LHCN-M2 (cell line): ENCODE measurements around the gene RTL9. TPM values are rescaled to one million over a fixed set of nuclear protein-coding genes. Genes with fewer than 3 reads are reported as not detected.

Experiments
- DNase-seq: peaks from one replicate; pipeline ENCODE4 v3.0.0-alpha.2; 2012; ENCODE audit warnings: low read depth
- total RNA-seq: library from RNA; depleted of rRNA; stranded (reverse); fragments of >200 nt; gene quantifications from 2 replicates; pipeline ENCODE4 v1.2.3, GENCODE V29; 2014

The RTL9 gene
- total RNA-seq, 1 experiment from 2014 or later: 0.11 TPM

DNA sequence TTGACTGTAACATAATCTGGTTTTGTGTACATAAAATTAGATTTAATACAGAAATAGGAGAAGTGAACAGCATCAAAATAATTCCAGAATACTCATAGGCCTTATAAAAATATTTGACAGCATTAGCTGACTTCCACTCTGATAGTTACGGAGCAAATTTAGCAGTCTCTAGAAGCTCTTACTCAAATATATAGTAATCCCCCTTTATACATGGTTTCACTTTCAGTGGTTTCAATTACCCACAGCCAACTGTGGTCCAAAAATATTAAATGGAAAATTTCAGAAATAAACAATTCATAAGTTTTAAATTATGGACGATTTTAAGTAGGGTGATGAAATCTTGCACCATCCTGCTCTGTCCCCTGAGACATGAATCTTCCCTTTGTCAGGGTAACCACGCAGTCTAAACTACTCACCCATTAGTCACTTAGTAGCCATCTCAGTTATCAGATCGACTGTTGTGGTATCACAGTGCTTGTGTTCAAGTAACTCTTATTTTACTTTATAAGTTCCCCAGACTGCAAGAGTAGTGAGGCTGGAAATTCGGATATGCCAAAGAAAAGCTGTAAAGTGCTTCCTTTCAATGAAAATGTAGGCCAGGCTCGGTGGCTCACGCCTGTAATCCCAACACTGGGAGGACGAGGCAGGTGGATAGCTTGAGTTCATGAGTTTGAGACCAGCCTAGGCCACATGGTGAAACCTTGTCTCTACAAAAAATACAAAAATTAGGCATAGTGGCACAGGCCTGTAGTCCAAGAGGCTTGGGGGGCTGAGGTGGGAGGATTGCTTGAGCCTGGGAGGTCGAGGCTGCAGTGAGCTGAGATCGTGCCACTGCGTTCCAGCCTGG, 17.2 kb upstream of the RTL9 start:
- peak; percentile 89 for DNase-seq

DNA sequence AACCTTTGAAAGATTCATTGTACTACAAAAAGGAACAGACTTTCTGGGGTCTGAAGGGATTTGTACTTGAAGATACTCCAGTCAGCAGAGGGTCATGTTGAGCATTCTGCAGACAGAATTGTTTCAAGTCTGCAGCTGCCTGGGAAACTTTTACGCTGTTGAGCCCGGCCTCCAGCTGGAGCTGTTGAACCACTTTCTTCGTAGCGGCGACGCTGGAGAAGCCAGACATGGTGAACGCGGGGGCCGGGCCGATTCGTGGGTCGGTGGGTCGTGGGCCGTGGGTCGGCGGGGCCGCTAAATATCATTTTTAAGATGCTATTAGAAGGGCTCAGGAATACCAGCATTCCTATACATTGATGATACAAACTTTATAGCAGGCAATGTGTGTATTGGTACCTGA, 12.0 kb upstream of the RTL9 start:
- DNase-seq: peak; percentile 24

DNA sequence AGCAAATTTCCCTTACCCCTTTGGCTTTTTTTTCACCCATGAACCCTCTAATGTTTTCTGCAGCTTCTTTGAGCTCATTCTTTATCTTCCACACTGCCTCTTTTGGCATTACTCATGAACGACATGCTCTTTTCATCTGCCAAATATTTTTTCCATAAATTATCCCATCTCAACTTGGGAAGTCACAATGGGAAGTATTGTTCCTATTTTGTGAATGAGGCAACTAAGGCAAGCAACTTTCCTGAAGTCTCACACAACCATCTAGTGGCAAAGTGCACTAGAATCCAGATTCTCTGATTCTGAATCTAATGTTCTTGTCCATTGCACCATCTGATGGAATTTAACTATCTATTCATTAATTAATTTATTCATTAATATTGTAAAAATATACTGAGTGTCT, 625 bp downstream of the RTL9 start:
- DNase-seq: no peak

DNA sequence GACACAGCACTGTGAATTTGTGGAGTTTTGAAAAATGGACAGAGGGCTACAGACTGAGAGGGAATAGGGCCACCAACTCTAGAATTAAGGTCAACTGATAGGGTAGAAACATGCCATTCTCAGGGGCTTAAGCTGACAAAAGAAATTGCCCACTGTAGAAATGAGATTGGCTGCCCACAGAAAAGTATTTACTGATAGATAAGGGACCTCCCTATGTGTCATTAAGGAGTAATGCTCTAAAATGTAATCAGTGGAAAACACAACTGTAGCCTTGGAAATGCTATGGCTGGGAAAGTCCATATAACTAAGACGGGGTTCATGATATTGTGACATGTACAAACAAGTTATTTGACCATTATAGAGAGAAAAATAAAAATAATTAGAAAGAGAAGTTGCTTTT, 4.6 kb downstream of the RTL9 start:
- DNase-seq: no peak

DNA sequence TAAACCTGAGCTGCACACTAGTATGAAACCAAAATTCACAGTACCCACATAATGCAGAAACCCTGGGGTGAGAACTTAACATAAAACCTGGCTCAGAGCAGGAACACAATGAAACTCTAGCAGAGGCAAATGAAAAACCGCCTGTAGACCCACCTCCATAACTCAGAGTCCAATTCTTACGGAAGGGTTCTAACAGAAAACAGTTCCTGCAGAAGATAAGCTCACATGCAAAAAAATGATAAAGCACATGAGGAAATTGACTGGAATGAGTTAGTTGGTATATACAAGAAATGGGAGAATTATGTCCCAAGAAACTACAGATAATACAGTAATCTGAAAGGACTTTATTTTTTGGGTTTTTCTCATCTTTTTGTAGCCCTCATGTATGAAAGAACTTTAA, 14.7 kb downstream of the RTL9 start:
- no peak for DNase-seq

DNA sequence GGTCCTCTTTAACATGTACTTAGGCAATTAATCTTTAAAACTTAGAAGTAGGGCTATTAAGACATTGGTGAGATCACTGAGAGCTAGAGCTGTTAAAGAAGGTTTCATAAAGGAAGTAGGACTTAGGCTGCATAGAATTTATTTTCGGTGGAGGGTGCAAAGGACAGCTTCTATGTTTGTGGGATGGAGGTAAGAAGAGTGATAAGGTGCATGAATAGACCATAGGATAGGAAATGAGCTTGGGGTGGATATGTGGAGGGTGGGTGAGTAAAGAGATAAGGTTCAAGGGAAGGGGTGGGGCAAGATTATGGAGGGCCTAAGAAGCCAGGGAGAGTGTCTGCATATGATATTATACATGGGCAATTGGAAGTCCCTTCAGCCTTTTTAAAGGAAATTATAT, 15.9 kb downstream of the RTL9 start:
- DNase-seq: no peak

DNA sequence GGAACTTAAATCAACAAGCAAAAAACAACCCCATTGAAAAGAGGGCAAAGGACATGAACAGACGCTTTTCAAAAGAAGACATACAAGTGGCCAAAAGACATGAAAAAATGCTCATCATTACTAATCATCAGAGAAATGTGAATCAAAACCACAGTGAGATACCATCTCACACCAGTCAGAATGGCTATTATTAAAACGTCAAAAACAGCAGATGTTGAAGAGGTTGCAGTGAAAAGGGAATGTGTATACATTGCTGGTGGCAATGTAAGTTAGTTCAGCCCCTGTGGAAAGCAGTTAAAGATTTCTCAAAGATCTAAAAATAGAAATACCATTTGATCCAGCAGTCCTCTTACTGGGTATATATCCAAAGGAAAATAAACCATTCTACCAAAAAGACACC, 22.6 kb downstream of the RTL9 start:
- peak; percentile 60 for DNase-seq

DNA sequence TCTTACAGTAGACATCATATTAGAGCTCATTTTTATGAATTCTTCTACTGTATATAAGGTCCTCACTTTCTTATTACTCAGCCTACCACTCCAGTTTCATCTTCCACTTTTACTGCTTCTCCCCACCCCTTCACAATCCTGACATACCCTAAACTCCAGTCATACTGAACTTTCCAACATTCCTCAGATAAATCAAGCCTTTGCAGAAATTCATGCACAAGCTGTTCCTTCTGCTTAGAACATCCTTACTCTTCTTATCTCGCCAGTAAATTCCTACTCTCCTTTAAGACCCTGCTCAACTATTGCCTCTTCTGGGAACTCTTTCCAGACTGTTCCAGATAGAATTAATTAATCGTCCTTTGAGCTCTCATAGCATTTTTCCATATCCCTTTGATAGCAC, 24.8 kb downstream of the RTL9 start:
- peak; percentile 77 for DNase-seq

DNA sequence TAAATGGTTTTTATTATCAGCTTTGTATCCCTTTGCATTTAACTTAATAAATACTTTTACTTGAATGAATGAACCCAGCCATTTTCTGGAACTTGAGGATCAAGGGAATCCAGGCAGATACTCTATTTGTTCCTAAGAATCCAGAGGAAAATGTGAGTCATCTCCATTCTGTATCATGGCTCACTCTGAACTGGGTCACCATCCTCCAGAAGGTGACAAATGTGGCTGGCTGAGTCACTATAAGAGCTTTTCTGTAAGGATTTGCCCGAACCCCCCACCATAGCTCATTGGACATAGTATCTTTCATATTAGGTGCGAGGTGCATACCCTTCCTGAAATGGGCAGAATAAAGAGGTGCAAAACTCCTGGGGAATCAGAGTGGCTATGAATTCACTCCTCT, 25.8 kb downstream of the RTL9 start:
- DNase-seq: peak; percentile 78

DNA sequence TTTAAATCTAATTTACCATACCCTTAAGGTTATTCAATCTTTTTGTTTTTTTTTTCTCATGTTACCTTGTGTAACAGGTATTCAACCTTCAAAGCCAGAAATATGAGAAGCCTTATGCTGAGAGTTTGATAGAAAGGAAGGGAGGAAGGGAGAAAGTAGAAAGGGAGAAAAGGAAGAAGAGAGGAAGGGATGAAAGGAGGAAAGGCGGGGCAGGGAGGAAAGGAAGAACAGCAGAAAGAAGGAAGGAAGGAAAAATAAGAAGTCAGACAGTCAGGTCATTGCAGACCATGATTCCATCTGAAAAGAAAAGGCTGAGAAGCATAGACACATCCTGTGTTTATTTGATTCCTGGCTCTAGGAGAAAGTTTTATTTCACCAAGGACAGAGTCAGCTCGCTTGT, 30.9 kb downstream of the RTL9 start:
- DNase-seq: no peak

DNA sequence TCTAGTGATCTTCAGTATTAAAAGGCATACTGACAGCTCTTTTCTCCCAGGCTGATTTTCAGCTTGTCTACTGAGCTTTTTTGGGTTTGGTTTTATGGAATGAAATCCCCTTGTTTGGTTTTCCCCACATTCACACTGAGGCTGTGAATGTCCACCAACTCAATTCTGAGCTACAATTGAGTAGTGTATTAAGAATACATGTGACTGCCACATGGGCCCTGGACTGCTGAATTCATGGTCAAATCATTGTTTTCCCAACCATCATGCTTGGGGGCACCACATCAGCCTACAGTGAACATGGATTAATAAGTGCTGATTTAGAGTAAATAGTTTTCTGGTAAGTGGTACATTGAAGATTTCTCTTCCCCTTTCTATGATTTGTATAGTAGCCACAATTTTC, 32.4 kb downstream of the RTL9 start:
- DNase-seq: no peak

DNA sequence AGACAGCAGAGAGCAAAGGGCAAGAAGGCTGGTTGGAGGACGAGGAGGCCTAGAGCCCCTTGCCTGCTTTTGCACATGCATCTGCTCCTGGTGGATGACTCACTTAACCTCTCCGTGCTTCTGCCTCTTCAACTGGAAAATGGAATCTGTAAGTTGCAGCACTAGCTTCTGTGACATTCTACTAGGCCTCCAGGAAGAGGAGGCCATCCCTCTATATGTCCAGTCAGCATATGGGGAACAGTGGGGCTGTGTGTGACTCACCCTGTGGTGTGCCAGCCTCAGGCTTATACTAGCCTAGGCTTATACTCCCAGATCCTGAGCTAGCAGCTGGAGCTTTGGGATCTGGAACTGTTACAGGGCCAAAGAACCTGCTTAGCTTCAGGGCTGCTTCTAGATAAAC, 36.0 kb downstream of the RTL9 start:
- peak; percentile 87 for DNase-seq

DNA sequence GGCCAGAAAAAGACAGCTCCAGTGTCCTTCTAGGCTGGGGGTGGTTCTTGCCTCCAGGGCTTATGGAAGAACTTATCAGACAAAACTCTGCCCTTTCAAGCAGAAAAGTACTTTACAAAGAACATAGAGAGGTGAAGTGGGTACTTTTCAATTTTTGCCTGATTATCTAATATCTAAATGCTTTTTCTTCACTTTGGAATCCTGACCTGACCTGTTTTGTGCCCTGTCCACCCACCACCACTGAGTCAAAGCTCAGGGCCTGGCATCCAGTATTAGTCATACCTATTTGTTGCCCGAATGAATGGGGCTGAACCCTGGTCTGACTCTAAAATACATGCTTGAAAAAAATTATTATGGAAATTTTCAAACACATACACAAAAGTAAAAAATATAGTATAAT, 37.2 kb downstream of the RTL9 start:
- peak; percentile 34 for DNase-seq

DNA sequence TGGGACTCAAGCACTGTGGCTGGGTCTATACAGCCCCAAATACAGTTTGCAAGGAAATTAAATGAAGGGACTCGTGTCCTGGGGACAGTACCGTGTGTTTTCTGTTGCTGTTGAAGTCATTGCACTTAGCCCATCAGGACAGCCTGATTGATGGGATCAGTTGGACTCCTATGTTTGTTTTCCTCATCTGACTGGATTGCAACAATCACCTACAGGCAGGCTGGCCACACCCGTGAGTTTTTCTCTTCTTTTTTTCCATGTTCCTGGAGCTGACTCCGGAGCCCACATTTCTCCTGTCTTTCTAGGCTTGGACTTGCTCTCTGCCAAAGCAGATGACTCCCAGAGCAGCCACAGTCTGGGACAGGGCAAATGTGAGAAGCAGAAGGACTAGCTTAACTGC, 38.1 kb downstream of the RTL9 start:
- peak; percentile 42 for DNase-seq

DNA sequence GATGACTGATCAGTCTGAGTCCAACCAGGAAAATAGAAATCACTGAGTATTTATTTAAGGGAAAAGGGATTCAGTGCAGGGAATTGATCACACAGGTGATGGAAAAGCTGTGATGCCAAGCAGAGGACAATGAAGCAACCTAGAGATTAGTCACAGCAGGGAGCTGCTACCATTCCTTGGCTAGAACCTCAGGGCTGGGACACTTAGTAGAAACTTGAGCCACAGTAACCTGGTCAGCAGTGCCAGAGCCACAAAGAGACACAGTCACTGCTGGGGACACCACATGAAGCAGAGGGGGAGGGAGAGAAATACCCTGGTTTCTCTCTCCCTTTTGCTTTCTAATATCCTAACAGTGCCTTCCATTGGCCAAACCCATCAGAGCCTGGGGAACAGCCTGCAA, 38.7 kb downstream of the RTL9 start:
- DNase-seq: no peak

DNA sequence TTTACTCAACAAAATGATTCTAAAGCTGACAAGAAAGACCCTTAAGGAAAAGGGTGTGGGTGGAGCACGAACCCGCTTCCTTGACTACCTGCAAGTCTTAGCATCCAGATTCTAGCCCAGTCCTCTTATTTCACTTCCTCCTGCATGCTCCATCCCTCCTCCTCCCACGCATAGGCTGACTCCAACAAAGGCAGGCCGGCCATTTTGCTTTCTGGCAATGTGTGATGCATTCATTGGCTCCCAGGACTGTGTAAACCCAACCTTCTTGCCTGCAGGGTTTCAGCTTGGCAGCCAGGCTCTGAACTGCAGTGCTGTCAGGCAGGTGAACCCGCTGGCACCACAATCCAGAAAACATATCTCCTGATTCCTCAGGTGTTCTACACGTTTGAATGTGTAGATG, 39.3 kb downstream of the RTL9 start:
- DNase-seq: no peak

DNA sequence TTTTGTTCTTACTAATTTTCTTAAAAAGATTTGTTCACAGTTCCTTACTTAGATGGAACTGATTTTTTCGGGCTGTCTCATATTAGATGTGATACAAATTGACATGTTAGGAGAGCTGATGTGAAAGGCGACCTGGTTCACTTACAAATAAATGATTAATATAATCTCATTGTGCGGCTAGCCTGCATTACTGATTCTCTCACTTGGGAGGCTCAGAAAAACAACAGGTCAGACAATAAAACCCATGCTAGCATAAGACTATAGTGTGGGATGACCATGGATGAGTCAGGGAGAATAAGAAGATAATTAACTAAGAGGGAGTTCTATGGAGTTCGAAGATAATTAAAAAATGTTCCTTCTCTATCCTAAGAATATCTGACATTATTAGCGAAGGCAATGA, 40.8 kb downstream of the RTL9 start:
- DNase-seq: no peak

DNA sequence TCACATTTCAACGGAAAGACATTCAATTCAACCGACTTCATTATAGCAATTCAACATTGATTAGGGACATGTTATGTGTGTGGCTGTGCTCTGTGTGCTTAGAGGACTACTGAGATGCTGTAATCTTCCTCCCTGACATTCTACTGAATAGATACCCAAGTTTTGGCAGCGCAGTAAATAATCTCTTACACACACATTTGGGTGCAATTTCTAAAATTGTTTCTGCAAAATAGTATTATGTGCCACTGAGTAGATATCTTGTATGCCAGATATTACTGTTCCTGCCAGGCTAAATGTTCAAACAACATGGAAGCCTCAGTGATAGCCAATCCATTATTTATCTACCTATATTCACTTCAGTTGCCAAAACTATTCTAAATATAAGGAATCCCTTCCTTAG, 41.3 kb downstream of the RTL9 start:
- no peak for DNase-seq

DNA sequence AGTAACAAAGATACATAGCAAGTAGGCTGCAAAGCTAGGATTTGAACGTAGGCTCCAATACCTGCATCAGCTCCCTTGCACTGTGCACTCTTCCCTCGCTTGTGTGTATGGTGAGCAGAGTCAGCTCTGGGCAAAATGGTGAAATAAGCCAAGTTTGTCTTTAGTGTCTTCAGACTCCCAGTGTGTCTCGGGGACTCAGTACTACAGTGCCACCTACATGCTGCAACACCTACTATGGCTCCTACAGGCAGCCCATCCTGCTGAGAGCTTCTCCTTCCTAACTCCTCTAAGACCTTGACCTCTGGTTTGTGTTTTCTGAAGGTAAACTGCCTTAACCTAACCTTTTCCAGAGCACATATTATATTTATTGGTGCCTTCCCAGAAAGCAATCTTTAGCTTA, 42.5 kb downstream of the RTL9 start:
- no peak for DNase-seq

DNA sequence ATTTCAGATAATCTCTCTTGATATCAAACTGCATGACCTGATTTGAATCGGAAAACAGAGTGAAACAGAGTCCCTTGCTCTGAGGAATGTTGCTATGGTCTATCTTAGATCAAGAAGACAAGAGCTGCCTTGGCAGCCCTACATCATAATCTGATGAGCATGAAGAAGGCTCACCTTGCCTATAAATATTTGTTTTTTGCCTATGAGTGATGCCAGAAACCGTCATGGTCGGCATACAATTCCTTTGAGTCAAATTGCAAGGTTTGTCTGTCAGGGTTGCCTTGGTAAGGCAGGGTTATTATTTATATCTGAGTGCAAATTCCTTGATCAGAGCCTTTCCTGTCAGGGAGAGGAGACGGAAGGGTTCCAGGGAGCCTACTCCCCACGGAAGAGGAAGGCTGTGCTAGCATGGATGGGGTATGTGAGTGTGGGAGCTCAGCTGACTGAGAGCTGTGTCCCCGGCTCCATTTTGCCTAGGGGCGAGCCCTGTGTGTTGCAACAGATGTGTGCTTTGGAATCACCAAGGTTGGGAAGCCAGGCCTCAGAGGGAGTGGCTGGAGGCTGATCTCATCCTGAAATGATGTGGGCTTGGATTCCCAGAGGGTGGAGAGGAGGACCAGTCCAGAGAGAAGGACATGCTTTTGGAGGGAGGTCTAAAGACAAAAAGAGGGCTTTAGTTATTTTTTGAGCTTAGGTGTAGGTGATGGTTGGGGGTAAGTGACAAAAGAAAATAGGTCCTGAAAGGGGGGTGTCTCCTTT, 43.6 kb downstream of the RTL9 start:
- peak; percentile 75 for DNase-seq

DNA sequence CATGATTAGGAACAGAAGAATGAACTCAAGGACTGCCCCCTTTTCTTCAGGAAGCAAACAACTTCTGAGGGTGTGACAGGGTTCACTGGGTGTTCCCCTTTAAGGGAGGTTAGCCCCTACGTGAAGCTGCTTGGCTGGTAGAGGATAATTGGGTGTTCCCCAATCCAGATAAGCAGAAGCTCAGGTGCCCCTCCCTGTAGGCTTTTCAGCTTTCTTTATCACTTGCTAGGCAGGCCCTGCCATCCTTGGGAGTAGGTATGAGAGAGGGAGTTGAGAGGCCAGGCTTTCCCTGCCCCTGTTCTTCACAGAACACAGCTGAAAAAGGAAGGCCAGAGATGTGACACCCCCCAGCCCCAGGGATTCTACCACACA, 44.2 kb downstream of the RTL9 start:
- no peak for DNase-seq

DNA sequence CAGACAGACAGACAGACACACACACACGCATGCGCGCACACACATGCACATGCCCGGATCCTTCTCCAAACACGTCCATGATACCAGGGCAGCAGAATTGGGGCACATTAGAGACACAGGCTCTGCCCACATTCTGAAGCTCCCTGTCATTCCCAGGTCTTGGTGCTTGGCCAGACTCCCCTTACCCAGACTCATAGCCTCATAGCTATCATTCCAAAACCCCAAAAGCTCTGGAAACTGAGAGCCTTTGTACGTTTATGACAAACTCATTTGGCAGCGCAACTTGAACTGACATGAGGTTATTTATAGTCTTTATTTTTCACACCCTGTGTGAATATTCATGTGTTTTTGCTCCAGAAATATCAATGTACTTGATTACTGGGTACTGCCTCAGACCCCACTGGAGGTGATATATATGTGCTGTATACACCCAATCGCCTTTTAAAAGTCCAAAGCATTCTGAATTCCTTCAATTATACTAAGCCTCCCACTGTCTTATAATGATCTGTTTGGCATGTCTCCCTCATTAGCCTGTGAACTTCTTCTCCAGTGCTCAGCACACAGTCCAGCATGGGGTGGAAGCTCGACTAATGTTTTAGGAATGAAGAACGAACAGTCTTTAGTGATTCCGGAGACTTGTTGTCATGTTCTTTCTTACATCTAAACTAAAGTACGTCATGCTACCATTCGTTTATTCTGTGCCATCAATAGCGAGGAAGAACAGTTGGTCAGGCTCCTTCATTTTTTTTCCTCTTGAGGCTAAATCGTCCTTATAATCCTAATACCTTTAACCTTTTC, 45.0 kb downstream of the RTL9 start:
- DNase-seq: peak; percentile 41
